Activated CD4-positive, CD25-positive, alpha-beta regulatory T cell treated with anti-CD3 and anti-CD28 coated beads, Interleukin-2, amount 50 U/mL, for 72 hours (primary cell): Measurements from ENCODE around the gene HSPA1B.
"Not testable (repeated sequence)": the region's sequence is repeated elsewhere in the genome, so short reads cannot be mapped to it uniquely, and the experiment has no call there.

Source experiments
- DNase-seq: peaks from one replicate; pipeline ENCODE4 v3.0.0; 2021

HSPA1B gene

DNA sequence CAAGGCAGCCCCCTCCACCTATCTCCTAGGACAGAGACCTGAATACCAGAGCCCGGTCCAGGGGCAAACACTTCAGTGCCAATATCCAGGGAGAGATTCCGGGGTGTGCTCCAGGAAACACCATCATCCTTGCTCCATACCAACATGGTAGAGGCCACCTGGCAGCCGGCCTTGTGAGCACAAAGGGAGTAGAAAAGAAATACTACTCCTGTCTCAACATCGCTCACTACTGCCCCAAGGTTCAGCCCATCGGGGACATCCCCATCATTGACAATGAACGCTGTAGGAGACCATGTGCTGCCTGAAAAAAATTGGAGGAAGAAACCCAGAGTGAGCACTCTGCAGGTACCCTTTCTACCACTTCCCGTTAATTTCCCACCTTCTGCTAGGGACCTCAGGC is 33.6 kb downstream of the HSPA1B start:
- DNase-seq = no peak

DNA sequence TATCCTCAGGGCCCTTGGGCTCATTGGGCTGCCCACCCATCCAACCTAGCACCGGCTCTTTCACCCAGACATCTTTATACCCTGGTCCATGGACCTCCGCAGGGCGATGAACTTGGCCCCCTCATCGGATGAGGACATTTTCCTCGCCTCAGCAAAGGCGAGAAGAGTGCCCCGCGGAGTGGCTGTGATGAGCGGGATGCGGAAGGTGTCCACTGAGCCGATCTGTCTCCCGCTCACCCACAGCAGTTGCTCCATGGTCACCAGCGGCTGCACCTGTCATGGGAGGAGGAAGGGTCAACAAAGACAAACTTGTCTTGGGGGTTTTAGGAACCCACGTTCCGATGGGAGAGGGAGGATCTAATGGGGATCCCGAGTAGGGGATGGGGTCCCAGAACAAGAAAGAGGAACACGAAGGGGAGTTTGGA is 34.4 kb downstream of the HSPA1B start:
- DNase-seq = no peak

DNA sequence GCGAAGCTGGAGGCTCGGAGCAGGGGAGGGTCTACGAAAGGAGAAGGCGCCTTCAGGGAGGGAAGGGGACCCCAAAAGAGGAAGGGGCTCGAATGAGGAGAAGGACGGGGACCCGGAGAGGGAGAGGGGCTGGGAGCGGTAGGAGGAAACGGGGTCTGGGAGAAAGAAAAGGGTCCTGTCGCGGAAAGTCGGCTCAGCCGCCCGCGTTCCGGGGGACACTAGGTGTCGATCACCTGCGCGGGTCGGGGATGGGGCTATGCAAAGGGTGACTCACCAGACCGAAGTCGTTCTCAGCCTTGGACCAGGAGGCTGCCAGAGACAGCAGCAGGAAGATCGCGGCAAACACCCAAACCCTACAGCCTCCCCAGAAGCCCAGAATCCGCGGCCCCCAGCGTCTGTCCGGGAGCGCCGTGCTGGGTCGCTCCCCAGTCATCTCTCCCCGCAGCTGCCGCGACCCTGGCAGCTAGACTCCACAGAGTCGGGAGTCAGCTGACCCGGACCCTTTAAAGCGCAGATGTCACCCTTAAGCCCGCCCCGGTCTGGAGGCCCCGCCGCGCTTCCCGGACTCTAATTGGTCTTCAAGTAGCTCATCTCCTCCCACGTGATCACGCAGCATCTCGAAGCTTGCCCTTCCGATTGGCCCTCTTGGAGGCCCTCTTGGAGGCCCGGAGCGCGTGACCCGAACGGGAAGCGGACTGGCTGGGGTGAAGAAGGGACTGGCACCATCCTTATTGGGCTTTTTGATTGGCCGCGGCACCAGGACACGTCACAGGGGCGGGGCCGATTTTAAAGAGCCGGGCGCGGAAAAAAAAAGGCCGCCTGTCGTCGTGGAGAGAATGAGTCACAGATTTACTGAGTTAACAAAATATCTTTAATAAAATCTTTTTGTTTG is 35.1 kb downstream of the HSPA1B start, which contains the start of gene NEU1:
Gene NEU1, minus strand, starts transcription at position 478 of the 892 bp plus-strand sequence. Its CDS starts 45 bp downstream, at position 433.
- DNase-seq = peak; percentile 96

DNA sequence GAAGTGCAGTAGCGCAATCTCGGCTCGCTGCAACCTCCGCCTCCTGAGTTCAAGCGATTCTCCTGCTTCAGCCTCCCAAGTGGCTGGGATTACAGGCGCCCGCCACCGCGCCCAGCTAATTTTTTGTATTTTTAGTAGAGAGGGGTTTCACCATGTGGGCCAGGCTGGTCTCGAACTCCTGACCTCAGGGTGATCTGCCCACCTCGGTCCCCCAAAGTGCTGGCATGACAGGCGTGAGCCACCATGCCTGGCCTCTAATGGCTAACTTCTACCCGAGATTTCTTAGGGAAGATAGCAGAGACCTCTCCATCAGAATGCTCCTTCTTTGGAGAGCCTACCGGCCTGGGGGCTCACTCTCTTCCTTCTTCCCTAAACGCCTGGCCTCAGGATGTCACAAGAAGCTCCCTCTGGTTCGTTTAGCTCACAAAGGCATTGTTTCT is 36.6 kb downstream of the HSPA1B start:
- DNase-seq = not testable (repeated sequence)

DNA sequence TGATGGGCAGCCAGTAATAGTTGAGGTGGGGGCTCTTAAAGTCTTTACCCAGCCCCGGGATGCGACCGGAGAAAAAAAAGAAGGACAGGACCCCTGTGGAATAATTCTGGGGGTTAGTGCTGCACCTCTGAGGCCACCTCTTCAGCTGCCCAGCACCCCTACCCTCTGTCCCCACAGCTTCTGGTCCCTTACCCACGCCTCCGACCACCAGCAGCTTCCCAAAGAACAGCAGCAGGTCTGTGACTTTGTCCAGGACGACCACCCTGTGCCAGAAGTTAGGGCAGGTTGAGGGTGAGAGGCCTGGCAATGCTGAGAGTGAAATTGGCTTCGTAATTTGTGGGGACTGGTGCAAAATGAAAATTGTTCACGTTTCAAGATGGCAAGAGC is 37.3 kb downstream of the HSPA1B start:
- DNase-seq = no peak

DNA sequence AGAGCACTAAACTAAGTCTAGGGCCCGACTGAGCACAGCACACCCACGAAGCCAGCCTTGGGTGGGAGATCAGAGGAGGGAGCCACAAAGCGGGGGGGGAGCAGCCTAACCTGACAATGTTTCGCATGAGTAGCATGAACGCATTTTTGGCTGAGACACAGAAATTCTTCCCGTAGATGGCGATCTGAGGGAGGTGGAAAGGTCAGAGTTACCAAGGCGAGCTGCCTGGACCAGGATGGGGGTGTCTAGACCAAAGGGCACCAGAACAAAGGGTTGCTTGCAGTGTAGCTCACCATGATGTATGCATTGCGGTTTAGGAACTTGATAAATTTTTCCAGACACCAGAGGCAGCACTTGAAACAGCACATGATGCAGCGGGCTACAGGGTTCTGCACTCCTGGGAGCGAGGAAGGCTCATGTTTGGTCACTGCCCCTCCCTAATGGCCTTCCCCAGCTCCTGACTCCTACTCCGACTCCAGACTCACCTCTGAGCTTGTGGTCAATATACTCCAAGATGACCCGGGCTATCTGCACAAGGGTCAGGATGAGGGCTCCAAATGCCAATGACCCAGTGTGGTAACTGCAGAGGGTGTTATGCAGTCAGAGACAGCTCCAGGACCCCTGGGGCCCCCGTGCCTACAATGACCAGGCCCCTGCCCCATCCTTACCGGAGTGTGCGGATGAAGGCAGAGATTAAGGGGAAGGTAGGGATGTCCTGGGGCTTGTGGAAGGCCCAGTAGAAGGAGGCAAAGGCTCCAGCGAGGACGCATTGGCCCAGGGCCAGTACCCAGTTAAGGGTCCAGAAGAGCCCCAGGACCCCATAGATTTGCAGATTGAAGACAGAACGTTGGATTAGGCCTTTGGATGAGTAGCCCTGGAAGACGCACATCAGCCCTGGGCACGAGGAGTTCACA is 37.9 kb downstream of the HSPA1B start:
- no peak for DNase-seq

DNA sequence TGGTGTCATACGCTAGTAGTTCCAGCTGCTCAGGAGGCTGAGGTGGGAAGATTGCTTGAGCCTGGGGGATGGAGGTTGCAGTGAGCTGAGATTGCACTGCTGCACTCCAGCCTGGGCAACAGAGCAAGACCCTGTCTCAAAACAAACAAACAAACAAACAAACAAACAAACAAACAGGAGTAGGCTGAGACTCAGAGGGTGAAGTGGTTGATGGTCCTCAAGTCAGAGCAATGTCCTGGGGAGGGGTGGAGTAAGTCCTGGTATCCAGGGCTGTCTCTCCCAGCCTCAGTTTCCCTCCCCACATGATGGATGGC is 41.1 kb downstream of the HSPA1B start:
- DNase-seq = not testable (repeated sequence)

DNA sequence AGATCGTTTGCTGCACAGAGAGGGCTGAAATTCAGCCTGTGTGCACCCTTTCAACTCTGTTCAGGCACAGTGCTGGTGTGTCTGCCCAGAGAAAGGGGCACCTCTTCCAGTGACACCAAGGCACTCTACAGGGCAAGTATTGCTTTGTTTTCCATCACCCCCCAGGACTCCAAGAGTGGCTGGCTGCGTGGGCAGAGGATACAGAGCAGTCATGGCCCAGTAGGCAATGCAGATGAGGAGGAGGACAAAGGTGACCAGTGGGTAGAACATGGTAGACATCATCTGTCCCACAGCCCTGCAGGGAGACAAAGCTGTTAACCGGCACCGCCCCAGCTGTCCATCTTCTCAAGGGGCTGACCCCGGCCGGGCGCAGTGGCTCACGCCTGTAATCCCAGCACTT is 41.8 kb downstream of the HSPA1B start:
- DNase-seq = no peak

DNA sequence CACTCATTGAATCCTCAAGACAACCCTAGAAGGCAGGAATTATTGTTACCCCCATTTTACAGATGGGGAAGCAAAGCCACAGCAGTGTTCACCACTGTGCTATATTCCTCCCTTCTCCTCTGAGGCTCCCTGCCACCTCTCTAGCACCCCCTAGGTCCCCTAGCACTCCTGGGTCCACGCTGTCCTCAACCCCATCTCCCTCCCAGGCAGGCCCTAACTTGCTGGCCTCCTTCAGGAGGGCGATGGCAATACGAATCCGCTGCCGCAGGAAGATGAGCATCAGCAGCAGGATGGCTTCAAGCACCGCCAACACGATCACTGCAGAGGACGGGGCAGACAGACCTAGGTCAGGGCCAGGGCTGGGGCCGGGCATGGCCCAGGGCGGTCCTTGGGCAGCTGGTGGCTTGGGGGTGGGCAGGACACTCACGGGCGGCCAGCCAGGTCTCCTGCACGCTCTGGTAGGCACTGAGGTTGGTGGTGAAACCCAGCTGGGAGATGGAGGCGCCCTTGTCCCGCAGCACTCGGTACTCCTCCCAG is 42.9 kb downstream of the HSPA1B start:
- no peak for DNase-seq

DNA sequence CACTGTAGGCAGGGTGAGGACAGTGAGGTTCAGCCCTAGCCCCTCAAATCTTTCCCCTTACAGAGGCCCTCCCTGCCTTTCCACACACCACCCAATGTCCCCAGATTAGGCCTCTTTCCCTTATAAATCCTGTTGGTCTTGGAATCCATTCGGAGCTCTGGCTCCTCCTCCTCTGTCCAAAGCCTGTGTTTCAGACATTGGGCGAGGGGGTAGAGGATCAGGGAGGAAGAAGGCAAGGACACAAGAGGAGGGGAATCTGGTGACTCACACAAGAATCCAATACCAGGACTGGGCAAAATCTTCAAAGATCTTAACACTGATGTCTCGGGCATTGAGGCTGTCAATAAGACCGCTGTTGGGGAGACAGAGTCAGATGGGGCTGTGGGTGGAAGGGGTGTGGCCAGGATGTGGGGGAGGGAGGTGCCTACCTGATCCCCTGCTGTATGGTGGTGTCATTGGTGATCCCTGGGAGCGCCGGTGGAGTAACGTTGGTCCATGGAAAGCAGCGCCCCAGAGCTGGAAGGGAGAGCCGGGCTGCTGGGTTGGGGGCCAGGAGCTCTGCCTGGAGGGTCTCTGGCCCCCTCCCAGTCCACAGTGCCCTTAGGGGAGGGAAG is 43.6 kb downstream of the HSPA1B start:
- no peak for DNase-seq

DNA sequence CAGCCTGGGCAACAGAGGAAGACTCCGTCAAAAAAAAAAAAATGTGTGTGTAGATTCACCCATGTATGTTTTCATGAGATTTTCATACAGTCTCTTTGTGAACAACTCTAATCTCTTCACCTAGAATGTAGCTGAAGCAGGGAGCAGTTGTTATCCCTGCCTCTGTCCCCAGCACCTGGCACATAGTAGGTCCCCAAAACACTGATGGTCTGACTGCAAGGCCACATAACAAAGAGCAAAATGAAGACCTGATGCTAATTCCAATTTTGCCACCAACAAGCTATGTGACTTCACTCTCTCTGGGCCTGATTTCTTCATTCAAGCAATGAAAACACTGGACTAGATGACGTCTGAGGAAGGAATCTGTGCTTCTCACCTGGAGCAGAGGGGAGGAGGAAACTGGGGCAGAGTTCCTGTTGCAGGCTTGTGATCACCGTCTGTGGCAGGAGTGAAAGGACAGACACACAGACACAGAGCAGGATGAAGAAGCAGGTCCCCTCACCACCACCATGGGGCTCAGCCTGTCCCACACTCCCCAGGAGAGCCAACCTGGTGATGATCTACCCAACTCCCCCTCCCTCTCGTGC is 46.6 kb downstream of the HSPA1B start:
- no peak for DNase-seq

DNA sequence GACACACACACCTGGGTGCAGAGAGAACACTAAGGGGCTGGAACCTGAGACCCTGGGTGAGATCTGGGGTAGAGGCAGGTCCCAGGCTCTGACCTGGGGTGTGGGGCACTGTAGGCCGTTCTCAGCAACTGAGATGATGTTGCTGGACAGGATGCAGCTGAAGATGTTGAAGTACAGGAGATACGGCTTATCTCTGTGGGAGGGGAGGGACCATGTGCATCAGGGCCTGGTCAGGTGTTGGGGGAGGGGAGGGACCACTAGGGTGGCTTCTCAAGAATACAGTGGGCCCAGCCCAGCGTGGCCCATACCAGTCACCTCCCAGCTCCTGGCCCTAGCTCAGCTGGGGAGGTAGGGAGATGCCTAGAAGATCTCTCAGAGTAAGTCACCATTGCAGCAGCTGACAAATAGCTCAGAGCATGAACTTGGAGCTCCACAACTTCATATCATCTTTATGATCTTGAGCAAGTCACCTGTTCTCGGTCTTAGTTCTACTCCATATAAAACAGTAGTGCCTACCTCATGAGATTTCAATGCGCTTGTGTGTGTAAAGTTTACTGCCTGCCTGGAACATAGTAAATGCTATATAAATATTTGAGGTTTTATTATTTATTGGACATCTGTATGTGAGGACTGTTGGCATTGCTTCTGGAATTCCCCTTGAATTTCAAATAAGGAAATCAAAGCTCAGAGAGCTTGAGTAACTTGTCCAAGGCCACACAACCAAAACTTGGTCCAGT is 47.5 kb downstream of the HSPA1B start:
- DNase-seq = no peak

DNA sequence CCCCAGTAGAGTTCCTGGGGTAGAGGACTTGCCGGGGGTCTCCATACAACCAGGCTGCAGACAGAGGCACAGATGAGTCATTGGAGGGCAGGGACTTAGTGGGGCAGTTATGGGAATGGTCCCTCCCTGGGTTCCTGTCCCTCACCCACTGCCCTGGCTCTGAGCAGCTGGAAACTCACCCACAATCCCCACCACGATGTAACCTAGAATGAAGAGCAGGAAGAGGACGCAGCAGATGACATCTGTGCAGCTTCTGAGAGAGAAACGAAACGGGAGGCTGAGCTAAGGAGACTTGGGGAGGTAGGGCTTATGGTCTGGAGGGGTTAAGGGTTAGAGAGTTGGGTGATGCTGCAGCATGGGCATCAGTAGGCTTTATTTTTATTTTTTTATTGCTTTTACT is 48.3 kb downstream of the HSPA1B start:
- no peak for DNase-seq

DNA sequence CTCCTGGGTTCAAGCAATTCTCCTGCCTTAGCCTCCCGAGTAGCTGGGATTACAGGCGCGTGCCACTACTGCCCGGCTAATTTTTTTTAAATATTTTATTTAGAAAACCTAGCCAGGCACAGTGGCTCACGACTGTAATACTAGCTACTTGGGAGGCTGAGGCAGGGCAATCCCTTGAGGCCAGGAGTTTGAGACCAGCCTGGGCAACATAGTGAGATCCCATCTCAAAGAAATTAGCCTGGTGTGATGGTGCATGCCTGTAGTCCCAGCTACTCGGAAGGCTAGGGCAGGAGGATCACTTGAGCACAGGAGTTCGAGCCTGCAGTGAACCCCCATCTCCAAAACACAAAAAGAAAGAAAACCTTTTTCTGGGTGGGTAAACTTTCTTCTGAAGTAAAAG is 48.8 kb downstream of the HSPA1B start:
- no peak for DNase-seq

DNA sequence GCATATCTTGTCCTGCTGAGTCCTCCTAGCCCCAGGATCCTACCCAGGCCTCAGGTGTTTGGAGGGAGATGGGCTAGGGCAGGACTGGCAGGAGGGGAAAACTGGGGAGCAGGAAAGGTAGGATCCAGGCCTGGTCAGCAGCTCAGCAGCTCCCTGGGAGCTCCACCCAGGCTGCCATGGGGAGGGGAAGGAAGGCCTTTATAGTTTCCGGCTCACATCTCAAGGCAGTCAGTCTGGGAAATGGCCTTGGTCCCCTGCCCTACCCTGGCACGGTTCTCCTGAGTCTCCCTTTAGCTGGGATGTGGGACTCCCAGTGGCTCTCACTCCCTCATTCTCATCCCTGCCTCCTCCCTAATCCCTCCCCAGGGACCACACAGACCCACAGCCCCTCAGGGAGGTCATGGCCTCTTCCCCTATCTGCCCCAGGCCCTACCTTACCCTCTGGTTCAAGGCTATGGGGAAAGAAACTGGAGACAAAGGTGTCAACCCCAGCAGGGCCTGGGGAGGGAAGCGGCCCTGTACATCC is 49.6 kb downstream of the HSPA1B start:
- DNase-seq = no peak

DNA sequence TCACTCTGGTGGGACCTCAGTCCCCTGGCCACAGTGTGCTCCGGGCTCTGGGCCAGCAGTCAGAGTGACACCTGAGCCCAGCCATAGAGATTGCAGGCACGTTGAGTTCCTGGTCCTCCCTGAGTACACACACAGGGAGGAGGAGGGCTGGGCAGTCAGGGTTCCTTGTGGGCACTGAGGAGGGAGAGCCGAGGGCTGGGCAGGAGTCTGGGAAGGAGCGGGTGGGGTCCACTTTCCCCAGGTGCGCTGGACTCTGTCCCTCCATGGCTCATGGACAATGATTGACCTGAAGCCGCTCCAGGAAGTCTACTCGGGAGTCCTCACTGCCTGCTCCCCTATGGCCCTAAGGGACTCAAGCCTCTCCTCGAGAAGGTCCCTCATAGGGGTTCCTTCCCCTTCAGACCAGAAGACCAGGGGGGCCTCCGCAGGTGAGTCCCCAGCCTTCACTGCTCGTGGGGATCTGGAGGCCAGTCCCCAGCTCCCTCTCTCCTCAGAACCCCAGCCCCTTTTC is 50.2 kb downstream of the HSPA1B start:
- DNase-seq = no peak

DNA sequence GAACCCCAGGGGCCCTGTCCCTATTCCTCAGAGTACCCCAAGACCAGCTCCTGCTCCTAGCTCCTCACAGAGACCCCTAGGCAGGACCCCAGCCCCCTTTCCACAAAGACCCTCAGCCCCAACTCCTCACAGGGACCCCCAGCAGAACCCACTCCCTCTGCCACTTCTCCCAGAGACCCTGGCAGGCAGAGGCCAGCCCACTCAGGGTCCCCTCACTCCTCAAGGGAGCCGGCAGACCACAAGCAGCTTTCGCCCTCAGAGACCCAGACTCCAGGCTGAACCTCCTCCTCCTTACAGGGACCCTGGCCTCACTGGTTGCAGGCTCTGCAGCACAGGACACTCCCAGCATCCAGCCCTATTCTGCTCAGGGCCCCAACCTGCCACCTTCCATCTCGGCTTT is 50.7 kb downstream of the HSPA1B start:
- DNase-seq = no peak

DNA sequence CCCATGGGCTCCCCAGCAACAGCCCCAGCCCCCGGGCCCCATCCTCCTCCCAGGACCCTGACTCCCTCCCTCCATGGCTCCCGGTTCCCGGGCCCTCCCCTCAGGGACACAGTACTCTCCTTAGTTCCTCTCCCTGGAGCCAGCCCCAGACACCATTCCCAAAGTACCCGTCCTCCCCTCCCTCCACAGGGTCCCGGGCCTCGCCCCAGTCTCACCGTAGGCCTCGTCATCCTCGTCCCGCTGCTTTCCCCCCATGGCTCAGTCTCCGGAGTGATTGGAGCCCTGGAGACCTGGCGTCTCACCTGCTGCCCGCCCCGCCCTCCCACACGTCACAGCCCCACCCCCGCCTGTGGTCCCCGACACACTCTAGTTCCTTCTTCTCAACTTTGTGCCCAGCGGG is 51.2 kb downstream of the HSPA1B start, which contains the start of gene SLC44A4:
Gene SLC44A4, minus strand, starts transcription at position 272 of the 400 bp plus-strand sequence. Its CDS starts 17 bp downstream, at position 255.
- DNase-seq = no peak

DNA sequence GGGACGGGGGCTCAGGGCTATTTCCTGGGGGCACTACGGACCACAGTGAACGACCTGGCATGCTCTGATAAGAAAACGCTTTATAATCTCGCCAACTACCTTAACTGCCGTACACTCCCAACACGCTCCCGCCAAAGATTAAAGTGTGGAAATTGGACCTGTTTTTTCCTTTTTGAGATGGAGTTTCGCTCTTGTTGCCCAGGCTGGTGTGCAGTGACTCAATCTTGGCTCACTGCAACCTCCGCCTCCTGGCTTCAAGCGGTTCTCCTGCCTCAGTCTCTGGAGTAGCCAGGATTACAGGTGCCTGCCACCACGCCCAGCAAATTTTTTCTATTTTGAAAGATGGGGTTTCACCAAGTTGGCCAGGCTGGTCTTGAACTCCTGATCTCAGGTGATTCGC is 51.6 kb downstream of the HSPA1B start:
- no peak for DNase-seq
